Anterior cingulate cortex (tissue), 58 donors: ENCODE data around the gene RRP8.

Experiments used
- DNase-seq, 58 donors: peaks; one replicate each; lab custom pipeline; 2025; lab: John Stamatoyannopoulos, UW

Gene RRP8

GRCh38 chr11:6633422-6634408 lies 30.3 kb upstream of the RRP8 start:
- DNase-seq, result no peak

- DNase-seq, result no peak
Measured at GRCh38 chr11:6632116-6633073, 29.0 kb upstream of the RRP8 start.

GRCh38 chr11:6631361-6631890 lies 28.0 kb upstream of the RRP8 start:
- DNase-seq, result no peak

- DNase-seq, result no peak
Measured at GRCh38 chr11:6630632-6631291, 27.3 kb upstream of the RRP8 start.

- no peak for DNase-seq
Measured at GRCh38 chr11:6629892-6630631, 26.6 kb upstream of the RRP8 start.

- DNase-seq, result no peak
Measured at GRCh38 chr11:6629573-6629891, 26.1 kb upstream of the RRP8 start.

- DNase-seq, result no peak
Measured at GRCh38 chr11:6628526-6628925, 25.1 kb upstream of the RRP8 start.

GRCh38 chr11:6627762-6628241 lies 24.4 kb upstream of the RRP8 start:
- no peak for DNase-seq

- DNase-seq, result peak in 40 of 58 donors; percentile 5 to 66 (median 26)
Measured at GRCh38 chr11:6626971-6627761, 23.8 kb upstream of the RRP8 start.

GRCh38 chr11:6625832-6626420 lies 22.5 kb upstream of the RRP8 start:
- DNase-seq, result no peak

- no peak for DNase-seq
Measured at GRCh38 chr11:6625156-6625831, 21.9 kb upstream of the RRP8 start.

GRCh38 chr11:6623391-6624363 lies 20.3 kb upstream of the RRP8 start:
- DNase-seq, result no peak

- no peak for DNase-seq
Measured at GRCh38 chr11:6622261-6623171, 19.1 kb upstream of the RRP8 start.

- no peak for DNase-seq
Measured at GRCh38 chr11:6621711-6622211, 18.3 kb upstream of the RRP8 start.

GRCh38 chr11:6620636-6621035 lies 17.2 kb upstream of the RRP8 start:
- no peak for DNase-seq
